Activated T-cell treated with anti-CD3 and anti-CD28 coated beads, Interleukin-2, amount 50 U/mL, for 72 hours (primary cell): ENCODE measurements around the gene CSRNP2. TPM values are rescaled to one million over a fixed set of nuclear protein-coding genes. Genes with fewer than 3 reads are reported as not detected.
A peak's percentile ranks its signal among the peaks of the same experiment; 100 is the strongest.

Source experiments
- ATAC-seq, 2 donors: fragments of 150-1000 bp; cut with Tn5 transposase; replicated peaks in 1 of 2; 2 replicates each; pipeline ENCODE4 v1.10.0; 2021; ENCODE audit warnings: moderate library complexity in 2 of 2, mild to moderate bottlenecking in 1 of 2
- DNase-seq, 2 donors: peaks; one replicate each; pipeline ENCODE4 v3.0.0; 2021 to 2022; ENCODE audit warnings: mixed read lengths in 1 of 2
- H3K27ac Mint-ChIP-seq: one replicate; pipeline ENCODE4 v1.8.0; 2022; ENCODE audit warnings: mild to moderate bottlenecking, moderate library complexity, mixed read lengths
- H3K27me3 Mint-ChIP-seq: one replicate; pipeline ENCODE4 v1.8.0; 2022; ENCODE audit warnings: low read depth, mixed read lengths
- H3K36me3 Mint-ChIP-seq, 2 donors: one replicate each; pipeline ENCODE4 v1.8.0; 2022; ENCODE audit warnings: mixed read lengths in 2 of 2, mild to moderate bottlenecking in 1 of 2; ENCODE audit not compliant: insufficient read depth in 2 of 2
- H3K4me1 Mint-ChIP-seq: one replicate; pipeline ENCODE4 v1.8.0; 2022; ENCODE audit warnings: low read depth, mixed read lengths
- H3K4me3 Mint-ChIP-seq, 2 donors: one replicate each; pipeline ENCODE4 v1.8.0; 2022; ENCODE audit warnings: mild to moderate bottlenecking in 2 of 2, mixed read lengths in 2 of 2, moderate library complexity in 2 of 2
- H3K9me3 Mint-ChIP-seq, 2 donors: one replicate each; pipeline ENCODE4 v1.8.0; 2022; ENCODE audit warnings: mixed read lengths in 2 of 2
- total RNA-seq, 2 donors: library from RNA; stranded (reverse); gene quantifications; one replicate each; pipeline ENCODE4 v1.2.3, GENCODE V29; 2022

The CSRNP2 gene, protein sequence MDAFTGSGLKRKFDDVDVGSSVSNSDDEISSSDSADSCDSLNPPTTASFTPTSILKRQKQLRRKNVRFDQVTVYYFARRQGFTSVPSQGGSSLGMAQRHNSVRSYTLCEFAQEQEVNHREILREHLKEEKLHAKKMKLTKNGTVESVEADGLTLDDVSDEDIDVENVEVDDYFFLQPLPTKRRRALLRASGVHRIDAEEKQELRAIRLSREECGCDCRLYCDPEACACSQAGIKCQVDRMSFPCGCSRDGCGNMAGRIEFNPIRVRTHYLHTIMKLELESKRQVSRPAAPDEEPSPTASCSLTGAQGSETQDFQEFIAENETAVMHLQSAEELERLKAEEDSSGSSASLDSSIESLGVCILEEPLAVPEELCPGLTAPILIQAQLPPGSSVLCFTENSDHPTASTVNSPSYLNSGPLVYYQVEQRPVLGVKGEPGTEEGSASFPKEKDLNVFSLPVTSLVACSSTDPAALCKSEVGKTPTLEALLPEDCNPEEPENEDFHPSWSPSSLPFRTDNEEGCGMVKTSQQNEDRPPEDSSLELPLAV
- total RNA-seq = 10 to 100 TPM; 30.6 to 33.4 TPM

DNA sequence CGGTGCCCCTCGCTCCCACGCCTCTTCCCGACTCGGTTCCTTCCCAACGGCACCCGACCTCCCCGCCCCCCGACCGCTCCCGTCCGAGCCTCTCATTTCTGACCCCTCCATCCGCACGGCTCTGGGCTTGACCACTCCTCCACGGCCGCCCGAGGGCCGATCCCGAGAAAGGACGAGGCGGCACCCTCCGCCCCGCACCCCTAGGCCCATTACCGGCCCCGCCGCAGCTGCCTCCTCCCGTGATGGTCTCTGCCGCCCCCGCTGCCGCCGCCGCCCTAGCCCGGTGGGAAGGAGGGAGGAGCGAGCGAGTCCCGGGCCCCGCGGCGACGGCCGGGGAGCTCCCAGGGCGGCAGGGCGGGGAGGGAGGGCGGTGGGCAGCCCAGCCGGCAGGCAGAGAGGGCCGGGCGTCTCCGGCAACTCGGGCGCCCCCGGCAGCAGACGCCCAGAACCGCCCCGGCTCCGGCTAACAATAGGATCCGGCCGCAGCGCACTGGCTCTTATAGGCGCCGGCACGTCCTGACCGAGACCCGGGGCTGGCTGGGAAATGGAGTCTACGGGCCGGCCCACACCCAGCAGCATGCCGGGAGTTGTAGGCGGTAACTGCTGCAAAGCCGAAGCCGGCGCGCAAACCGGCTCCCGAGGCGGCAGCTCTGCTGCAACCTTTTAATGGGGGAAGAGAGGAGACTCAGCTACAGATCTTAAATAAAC lies at the start of gene CSRNP2:
Gene CSRNP2, minus strand, starts transcription at position 471 of the 708 bp plus-strand sequence. CDS start 7,035 bp downstream, outside the sequence.
- DNase-seq (peak; percentile 95 to 97), ATAC-seq (peak; percentile 96 to 98)
- peak within 1 kb of the TSS; percentile 98 to 99 for H3K4me3 Mint-ChIP-seq
- H3K27ac Mint-ChIP-seq = peak within 1 kb of the TSS; percentile 100
- H3K27me3 Mint-ChIP-seq = no peaks in the 10 kb centered on the region
- no peaks in the 10 kb centered on the region for H3K9me3 Mint-ChIP-seq
- peaks cover 5 to 10% of the 10 kb centered on the region in 2 donors for H3K36me3 Mint-ChIP-seq
- peaks cover 41% of the 10 kb centered on the region for H3K4me1 Mint-ChIP-seq

DNA sequence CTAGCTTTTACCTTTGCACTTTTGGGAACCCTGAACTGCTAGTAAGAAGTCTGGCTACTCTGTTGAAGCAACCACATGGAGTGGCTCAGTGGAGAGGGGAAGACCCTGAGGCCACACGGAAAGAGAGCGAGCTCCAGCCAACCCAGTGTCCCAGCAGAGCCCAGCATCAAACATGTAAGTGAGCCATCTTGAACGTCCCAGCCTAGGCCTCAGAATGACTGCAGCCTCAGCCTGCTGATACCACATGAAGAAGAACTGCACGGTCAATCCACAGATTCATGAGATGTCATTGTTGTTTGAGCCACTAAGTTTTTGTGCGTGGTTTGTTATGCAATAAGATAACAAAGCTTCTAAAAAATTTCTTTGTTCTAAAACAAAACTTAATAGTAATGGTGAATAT lies 49.3 kb upstream of the CSRNP2 start:
- DNase-seq (no peak), ATAC-seq (peak in 1 of 2 donors; percentile 61)
- Mint-ChIP-seq H3K4me1 (no peaks in the 10 kb centered on the region), H3K9me3 (no peaks in the 10 kb centered on the region), H3K27ac (no peak overlapping the region), H3K27me3 (no peaks in the 10 kb centered on the region), H3K36me3 (peaks cover 0 to 7% of the 10 kb centered on the region in 2 donors), H3K4me3 (no peak overlapping the region)

DNA sequence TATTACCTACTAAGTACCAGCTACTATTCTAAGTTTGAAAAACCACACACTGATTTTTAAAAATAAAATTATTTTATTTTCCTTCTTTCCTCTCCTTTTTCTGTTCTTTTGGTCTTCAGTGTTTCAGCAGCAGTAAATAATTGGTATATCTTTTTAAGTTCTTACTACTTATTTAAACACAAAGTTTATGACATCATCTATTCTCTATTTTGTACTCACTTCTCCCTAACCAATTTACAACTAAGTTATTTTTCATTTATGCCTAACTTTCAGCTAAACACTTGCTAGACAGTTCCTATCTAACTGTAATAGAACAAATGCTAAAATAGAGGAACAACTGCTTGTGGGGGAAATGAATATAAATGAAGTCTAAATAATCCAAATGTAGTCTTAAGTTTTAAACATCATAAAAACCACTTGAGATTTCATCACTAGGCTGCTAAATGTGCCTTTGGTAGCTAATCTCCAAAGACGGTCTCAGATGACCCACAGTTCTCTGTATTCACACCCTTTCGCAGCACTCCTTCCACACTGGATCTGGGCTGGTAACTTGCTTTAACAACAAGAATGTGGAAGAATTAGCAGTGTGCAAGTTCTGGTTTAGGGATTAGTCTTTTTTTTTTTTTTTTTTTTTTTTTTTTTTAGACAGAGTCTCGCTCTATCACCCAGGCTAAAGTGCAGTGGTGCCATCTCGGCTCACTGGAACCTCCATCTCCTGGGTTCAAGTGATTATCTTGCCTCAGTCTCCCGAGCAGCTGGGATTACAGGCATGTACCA lies 48.5 kb upstream of the CSRNP2 start:
- ATAC-seq (no peak), DNase-seq (no peak)
- H3K4me1 Mint-ChIP-seq = no peaks in the 10 kb centered on the region
- no peak overlapping the region for H3K4me3 Mint-ChIP-seq
- no peak overlapping the region for H3K27ac Mint-ChIP-seq
- peaks cover 0 to 7% of the 10 kb centered on the region in 2 donors for H3K36me3 Mint-ChIP-seq
- H3K9me3 Mint-ChIP-seq = no peaks in the 10 kb centered on the region
- no peaks in the 10 kb centered on the region for H3K27me3 Mint-ChIP-seq

DNA sequence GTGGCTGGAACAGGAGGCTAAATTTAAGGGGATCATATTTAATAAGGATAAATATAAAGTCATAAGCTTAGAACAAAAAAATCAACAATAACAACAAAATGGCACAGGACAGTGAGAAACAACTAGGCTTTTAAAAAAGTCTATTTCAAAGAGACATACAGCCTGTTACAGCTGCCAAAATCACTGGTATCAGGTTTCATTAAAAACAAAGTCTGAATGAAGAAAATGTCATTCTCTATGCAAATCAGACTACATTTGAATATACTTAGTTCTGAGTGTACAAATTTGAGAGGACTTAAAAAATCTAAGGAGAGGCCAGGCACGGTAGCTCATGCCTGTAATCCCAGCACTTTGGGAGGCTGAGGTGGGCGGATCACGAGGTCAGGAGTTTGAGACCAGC lies 45.5 kb upstream of the CSRNP2 start:
- H3K4me3 Mint-ChIP-seq = no peak overlapping the region
- no peaks in the 10 kb centered on the region for H3K9me3 Mint-ChIP-seq
- no peaks in the 10 kb centered on the region for H3K4me1 Mint-ChIP-seq
- peaks cover 5 to 12% of the 10 kb centered on the region in 2 donors for H3K36me3 Mint-ChIP-seq
- no peak for DNase-seq
- no peak for ATAC-seq
- H3K27ac Mint-ChIP-seq = no peak overlapping the region
- H3K27me3 Mint-ChIP-seq = no peaks in the 10 kb centered on the region

DNA sequence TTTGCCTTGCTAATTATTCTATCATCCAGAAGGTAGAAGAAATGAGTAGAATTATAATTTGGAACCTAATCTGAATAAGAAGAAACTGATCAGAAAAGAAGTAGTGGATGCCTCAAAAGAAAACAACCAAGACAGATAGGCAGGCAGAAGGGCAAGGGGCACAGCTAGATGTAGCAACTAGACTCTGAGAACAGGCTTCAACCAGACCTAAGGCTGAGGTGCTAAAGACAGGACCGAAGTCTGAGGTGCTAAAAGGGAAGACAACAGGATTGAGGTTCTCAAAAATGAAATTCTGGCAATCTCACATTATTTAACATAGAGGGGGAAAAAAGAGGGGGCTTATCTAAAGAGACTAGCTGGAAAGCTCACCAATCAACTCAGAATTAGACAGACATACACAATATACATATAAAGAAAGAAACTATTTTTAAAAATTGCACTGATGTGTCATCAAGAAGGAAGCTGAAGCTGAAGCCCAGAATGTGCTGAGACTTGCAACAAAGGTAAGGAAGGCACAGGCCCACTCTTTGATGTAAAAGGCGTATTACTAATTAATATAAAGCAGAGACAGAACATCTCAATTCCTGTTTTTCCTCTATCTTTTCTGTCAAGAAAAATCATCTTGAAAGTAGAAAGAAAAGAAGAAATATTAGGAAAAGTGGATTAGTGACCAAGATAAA lies 43.8 kb upstream of the CSRNP2 start:
- peak overlapping the region; percentile 85 for H3K27ac Mint-ChIP-seq
- peaks cover 5 to 9% of the 10 kb centered on the region in 2 donors for H3K36me3 Mint-ChIP-seq
- H3K4me1 Mint-ChIP-seq = no peaks in the 10 kb centered on the region
- no peak overlapping the region for H3K4me3 Mint-ChIP-seq
- no peaks in the 10 kb centered on the region for H3K9me3 Mint-ChIP-seq
- no peak for ATAC-seq
- no peak for DNase-seq
- H3K27me3 Mint-ChIP-seq = no peaks in the 10 kb centered on the region

DNA sequence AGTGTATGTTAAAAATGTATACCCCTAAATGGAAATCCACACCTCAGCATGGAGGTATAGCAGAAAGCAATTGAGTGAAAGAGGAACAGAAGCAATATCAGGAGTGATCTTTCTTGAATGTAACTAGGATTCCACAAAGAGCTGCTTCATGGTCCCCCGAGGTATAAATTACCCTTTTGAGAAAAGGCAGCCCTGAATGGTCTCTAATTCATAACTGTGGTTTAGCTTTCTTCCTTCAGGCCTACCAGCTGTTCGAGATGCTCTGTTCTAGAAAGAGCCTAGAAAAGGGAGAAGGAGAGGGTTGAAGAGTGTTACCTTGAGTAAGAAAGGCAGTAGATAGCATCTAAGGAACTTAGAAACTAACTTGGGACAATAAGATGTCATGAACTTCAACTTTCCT lies 42.9 kb upstream of the CSRNP2 start:
- Mint-ChIP-seq H3K27ac (peak overlapping the region; percentile 85), H3K27me3 (no peaks in the 10 kb centered on the region), H3K9me3 (no peaks in the 10 kb centered on the region), H3K4me3 (no peak overlapping the region), H3K36me3 (peaks cover 5 to 9% of the 10 kb centered on the region in 2 donors), H3K4me1 (no peaks in the 10 kb centered on the region)
- no peak for ATAC-seq
- no peak for DNase-seq

DNA sequence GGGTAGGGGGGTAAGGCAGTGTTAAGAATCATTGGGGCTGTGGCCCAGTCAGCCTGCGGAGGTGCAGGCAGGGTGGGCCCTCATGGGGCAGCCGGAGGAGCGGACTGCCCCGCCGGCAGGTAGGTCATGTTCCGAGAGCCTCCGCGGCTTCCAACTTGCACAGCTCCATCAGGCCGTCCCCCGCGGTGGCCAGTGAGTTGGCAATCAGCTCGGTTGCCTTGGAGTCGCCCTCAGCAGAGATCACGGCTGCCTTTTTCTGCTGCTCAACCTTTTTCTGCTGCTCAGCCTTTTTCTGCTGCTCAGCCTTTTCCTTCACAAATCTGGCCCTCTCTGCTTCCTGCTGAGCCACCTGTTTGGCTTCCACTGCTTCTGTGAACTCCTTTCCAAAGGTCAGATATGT lies 41.1 kb upstream of the CSRNP2 start:
- no peaks in the 10 kb centered on the region for H3K4me1 Mint-ChIP-seq
- peaks cover 5 to 8% of the 10 kb centered on the region in 2 donors for H3K36me3 Mint-ChIP-seq
- no peak overlapping the region for H3K4me3 Mint-ChIP-seq
- H3K9me3 Mint-ChIP-seq = no peaks in the 10 kb centered on the region
- H3K27ac Mint-ChIP-seq = no peak overlapping the region
- ATAC-seq (no peak), DNase-seq (no peak)
- H3K27me3 Mint-ChIP-seq = no peaks in the 10 kb centered on the region

DNA sequence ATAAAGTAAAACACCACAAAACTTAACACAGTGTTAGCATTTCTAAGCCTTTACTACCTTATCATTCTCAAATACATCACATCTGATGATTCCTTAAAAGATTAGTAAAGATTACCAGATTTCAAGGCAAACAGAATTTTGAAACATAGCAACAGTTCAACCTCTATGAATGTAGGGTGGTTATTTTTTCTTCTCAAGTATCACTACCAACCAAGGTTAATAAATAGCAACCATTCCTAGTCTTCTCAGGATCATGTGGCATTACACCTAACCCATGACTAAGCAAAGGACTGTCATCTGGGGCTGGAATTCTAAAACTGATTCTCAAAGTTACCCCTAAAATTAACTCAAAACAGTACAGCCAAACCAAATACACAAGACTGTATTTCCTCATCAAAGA lies 39.4 kb upstream of the CSRNP2 start:
- H3K27ac Mint-ChIP-seq = no peak overlapping the region

DNA sequence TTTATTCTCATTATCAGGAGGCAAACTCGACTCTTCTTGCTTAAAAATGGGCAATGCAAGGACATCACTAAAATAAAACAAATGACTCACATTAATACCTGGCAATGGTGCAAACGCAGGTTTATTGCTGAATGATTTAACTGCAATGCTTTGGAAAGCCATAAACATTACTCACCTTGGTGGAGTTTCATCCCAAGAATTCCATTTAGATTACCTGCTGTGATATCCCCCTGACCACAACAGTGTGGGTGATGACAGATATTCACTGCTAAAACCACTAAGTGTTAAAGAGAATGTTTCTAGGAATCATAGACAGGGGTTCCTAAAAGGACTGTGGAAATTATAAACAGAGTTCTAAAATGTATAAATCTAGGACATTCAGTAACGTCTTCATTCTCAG lies 35.3 kb upstream of the CSRNP2 start:
- DNase-seq = no peak
- peak in 1 of 2 donors; percentile 23 for ATAC-seq
- Mint-ChIP-seq H3K9me3 (no peaks in the 10 kb centered on the region), H3K4me1 (no peaks in the 10 kb centered on the region), H3K36me3 (peaks cover 4 to 7% of the 10 kb centered on the region in 2 donors), H3K27ac (peak overlapping the region; percentile 54), H3K4me3 (peak overlapping the region in 1 of 2 donors; percentile 14), H3K27me3 (no peaks in the 10 kb centered on the region)

More for the DNA sequence above, 39.4 kb upstream of the CSRNP2 start:
- DNase-seq (no peak), ATAC-seq (no peak)
- Mint-ChIP-seq H3K9me3 (no peaks in the 10 kb centered on the region), H3K36me3 (peaks cover 5% of the 10 kb centered on the region in 2 donors), H3K4me1 (no peaks in the 10 kb centered on the region), H3K27me3 (no peaks in the 10 kb centered on the region), H3K4me3 (no peak overlapping the region)

DNA sequence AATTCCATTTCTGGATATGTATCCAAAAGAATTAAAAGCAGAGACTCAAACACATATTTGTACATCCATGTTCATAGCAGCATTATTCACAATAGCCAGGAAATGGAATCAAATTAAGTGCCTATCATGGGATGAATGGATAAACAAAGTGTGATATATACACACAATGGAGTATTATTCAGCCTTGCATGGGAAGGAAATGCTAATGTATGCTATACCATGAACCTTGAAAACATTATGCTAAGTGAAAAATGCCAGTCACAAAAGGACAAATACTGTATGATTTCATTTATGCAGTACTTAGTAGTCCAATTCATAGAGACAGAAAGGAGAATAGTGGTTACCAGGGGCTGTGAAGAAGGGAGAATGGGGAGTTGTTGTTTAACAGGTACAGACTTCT lies 32.1 kb upstream of the CSRNP2 start:
- Mint-ChIP-seq H3K9me3 (no peaks in the 10 kb centered on the region), H3K27ac (no peak overlapping the region), H3K4me1 (no peaks in the 10 kb centered on the region), H3K4me3 (no peak overlapping the region), H3K36me3 (peaks cover 4 to 18% of the 10 kb centered on the region in 2 donors), H3K27me3 (no peaks in the 10 kb centered on the region)
- DNase-seq (no peak), ATAC-seq (no peak)

DNA sequence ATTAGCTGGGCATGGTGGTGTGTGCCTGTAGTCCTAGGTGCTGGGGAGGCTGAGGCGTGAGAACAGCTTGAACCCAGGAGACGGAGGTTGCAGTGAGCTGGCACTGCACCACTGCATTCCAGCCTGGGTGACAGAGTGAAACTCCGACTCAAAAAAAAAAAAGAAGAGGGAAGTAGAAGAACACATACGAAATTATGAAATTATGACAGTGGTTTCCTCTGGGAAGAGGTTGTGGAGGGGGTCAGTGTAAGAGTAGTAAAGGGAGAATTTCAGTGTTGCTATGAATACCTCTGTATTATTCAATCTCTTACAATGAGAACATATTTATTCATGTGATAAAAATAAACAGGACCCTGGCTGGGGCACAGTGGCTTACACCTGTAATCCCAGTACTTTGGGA lies 24.7 kb upstream of the CSRNP2 start:
- H3K27ac Mint-ChIP-seq = peak overlapping the region; percentile 54
- H3K36me3 Mint-ChIP-seq = peaks cover 1 to 31% of the 10 kb centered on the region in 2 donors
- no peak overlapping the region for H3K4me3 Mint-ChIP-seq
- no peaks in the 10 kb centered on the region for H3K9me3 Mint-ChIP-seq
- H3K27me3 Mint-ChIP-seq = no peaks in the 10 kb centered on the region
- H3K4me1 Mint-ChIP-seq = peaks cover 14% of the 10 kb centered on the region
- DNase-seq (no peak), ATAC-seq (no peak)

DNA sequence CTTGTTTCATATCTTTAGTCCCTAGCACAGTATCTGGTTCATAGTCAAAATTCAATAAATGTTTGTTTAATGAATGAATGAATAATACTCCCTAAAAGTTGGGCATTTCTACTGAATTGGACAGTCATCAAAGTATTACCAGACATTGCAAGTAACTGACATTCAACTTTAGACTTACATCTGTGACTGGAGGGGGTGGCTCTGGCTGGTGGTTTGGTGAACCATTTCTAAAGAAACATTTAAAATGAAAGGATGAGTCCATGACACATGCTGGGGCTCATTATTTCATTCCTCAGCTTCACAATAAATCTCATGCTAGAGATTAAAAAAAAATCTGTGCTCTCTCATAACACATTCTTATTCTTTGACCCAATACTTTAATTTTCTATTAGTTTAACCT lies 20.6 kb upstream of the CSRNP2 start:
- Mint-ChIP-seq H3K9me3 (no peaks in the 10 kb centered on the region), H3K4me3 (peak overlapping the region; percentile 22 to 77), H3K36me3 (peaks cover 1 to 32% of the 10 kb centered on the region in 2 donors), H3K27ac (peak overlapping the region; percentile 98), H3K27me3 (no peaks in the 10 kb centered on the region), H3K4me1 (peaks cover 14% of the 10 kb centered on the region)
- DNase-seq = peak; percentile 31 to 33
- peak; percentile 82 to 95 for ATAC-seq
